Gastrocnemius medialis (tissue), 4 donors: ENCODE data around the gene KAT8. TPM values are rescaled to one million over a fixed set of nuclear protein-coding genes. Genes with fewer than 3 reads are reported as not detected.

Experiments used
- ATAC-seq, 2 donors: fragments of 150-250 bp; one replicate each; pipeline ENCODE4 v1.9.1; 2016
- DNase-seq, 2 donors: peaks; one replicate each; pipeline ENCODE4 v3.0.0-alpha.2; 2019
- H3K27ac ChIP-seq, 4 donors: fragments of 200-600 bp; sonication (generic); 1 replicate in 1 of 4; 2 replicates in 3 of 4; pipeline ENCODE4 v1.5.1; 2016 to 2018; ENCODE audit warnings: mild to moderate bottlenecking in 2 of 4, moderate library complexity in 1 of 4
- H3K27me3 ChIP-seq, 3 donors: fragments of 200-600 bp; sonication (generic) in 2 of 3; 1 replicate in 1 of 3; 2 replicates in 2 of 3; pipeline versions ENCODE4 v1.5.1 to v1.6.0; 2016 to 2019; ENCODE audit warnings: mild to moderate bottlenecking in 1 of 3, moderate library complexity in 1 of 3
- H3K36me3 ChIP-seq, 2 donors: fragments of 200-600 bp; sonication (generic) in 1 of 2; one replicate each; pipeline ENCODE4 v1.5.1; 2017 to 2018
- H3K4me1 ChIP-seq, 2 donors: fragments of 200-600 bp; sonication (generic) in 1 of 2; one replicate each; pipeline ENCODE4 v1.5.1; 2016 to 2017; ENCODE audit warnings: mild to moderate bottlenecking in 2 of 2
- H3K4me3 ChIP-seq, 4 donors: fragments of 200-600 bp; sonication (generic) in 3 of 4; 1 replicate in 1 of 4; 2 replicates in 3 of 4; pipeline ENCODE4 v1.5.1; 2016 to 2019; ENCODE audit warnings: mild to moderate bottlenecking in 2 of 4
- H3K9me3 ChIP-seq, 3 donors: fragments of 200-600 bp; sonication (generic) in 2 of 3; 1 replicate in 1 of 3; 2 replicates in 2 of 3; pipeline ENCODE4 v1.5.1; 2016 to 2019
- POLR2A ChIP-seq, 2 donors: fragments of 450-650 bp; IDR thresholded peaks; one replicate each; pipeline ENCODE4 v1.6.1; 2017; ENCODE audit warnings: antibody characterized with exemption in 2 of 2, mild to moderate bottlenecking in 2 of 2, moderate library complexity in 2 of 2
- in situ Hi-C, 4 donors: fragments of 200-750 bp; cut with MboI; loops; one replicate each; pipeline versions ENCODE4 v1.15.0 to v1.8.0; 2017; ENCODE audit warnings: low sequenced_read_pairs in 4 of 4
- intact Hi-C: fragments of 100-400 bp; cut with DNase I; formaldehyde crosslinking; loops from one replicate; pipeline ENCODE4 v1.15.1; 2023; ENCODE audit warnings: low total_unique reads
- total RNA-seq, 4 donors: library from RNA; depleted of rRNA; stranded (reverse); fragments of >200 nt; gene quantifications; one replicate each; pipeline versions ENCODE4 v1.1.0 to v1.2.3, GENCODE V29; 2016
- TF ChIP-seq, protein P1 (sequence below), 5 experiments: fragments of 450-650 bp in 3 of 5; fragments of 200-600 bp in 2 of 5; sonication (generic) in 2 of 5; IDR thresholded peaks in 4 of 5; conservative IDR thresholded peaks in 1 of 5; 1 replicate in 4 of 5; 2 replicates in 1 of 5; pipeline ENCODE4 v1.5.1; 2016 to 2019; ENCODE audit warnings: antibody characterized with exemption in 5 of 5, mild to moderate bottlenecking in 3 of 5, moderate library complexity in 3 of 5

Gene KAT8
- total RNA-seq, 4 donors from 2014 or later = 44.3 to 102 (median 54.3) TPM

DNA sequence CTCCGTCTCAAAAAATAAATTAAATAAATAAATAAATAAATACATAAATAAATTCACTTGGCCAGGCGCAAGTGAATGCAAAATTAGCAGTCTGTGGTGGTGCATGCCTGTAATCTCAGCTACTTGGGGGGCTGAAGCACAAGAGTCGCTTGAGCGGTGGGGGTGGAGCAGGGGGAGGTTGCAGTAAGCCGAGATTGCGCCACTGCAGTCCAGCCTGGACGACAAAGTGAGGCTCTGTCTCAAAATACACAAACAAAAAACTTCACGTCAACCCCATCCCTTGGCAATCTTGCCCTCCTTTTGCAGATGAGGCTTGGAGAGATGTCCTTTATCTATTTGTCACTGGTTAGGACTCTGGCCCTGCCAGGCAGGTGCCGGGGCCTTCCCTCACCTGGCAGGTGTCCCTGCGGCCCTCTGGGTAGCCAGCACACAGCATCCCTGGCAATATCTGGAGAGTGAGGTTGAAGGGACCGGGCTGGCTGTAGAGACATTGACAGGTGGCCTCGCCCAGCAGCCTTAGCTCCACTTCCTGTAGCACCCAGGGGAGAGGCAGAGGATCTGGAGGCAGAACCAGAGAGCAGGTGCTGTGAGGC lies 28.0 kb downstream of the KAT8 start:
- DNase-seq = no peak
- Histone ChIP-seq H3K27me3 (no peaks in the 10 kb centered on the region), H3K4me1 (peaks cover 7 to 15% of the 10 kb centered on the region in 2 donors), H3K9me3 (no peaks in the 10 kb centered on the region), H3K4me3 (no peak overlapping the region), H3K36me3 (no peaks in the 10 kb centered on the region), H3K27ac (no peak overlapping the region)
- TF ChIP-seq POLR2A (IDR thresholded peaks at IDR 0.05) = no peak
- TF ChIP-seq, protein P1, sequence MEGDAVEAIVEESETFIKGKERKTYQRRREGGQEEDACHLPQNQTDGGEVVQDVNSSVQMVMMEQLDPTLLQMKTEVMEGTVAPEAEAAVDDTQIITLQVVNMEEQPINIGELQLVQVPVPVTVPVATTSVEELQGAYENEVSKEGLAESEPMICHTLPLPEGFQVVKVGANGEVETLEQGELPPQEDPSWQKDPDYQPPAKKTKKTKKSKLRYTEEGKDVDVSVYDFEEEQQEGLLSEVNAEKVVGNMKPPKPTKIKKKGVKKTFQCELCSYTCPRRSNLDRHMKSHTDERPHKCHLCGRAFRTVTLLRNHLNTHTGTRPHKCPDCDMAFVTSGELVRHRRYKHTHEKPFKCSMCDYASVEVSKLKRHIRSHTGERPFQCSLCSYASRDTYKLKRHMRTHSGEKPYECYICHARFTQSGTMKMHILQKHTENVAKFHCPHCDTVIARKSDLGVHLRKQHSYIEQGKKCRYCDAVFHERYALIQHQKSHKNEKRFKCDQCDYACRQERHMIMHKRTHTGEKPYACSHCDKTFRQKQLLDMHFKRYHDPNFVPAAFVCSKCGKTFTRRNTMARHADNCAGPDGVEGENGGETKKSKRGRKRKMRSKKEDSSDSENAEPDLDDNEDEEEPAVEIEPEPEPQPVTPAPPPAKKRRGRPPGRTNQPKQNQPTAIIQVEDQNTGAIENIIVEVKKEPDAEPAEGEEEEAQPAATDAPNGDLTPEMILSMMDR (IDR thresholded peaks at IDR 0.05 in 4 of 5, conservative IDR thresholded peaks at IDR 0.05 in 1 of 5) = no peak
- in situ Hi-C loops (no loop called here), intact Hi-C loops (no loop called here)
- ATAC-seq = no peak

DNA sequence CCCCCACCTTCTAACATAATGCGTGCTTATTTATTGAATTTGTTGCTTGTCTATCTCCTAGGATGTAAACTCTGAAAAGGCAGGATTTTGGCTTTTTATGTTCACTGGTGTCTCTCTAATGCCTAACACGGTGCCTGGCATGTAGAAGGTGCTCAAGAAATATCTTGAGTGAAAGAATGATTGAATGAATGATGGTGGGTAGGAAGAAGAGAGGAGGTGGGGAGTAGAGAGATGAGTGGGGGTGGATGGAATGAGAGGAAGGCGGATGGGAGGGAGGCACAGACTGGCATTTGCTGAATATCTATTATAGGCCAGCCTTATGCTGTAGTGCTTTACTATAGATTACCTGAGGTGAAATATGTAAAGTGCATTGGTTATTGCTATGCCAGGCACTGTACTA lies 30.1 kb downstream of the KAT8 start:
- ATAC-seq (no peak), DNase-seq (no peak)
- peaks cover 0 to 5% of the 10 kb centered on the region in 2 donors for H3K4me1 ChIP-seq
- no peaks in the 10 kb centered on the region for H3K9me3 ChIP-seq
- no peak for TF ChIP-seq POLR2A (IDR thresholded peaks at IDR 0.05)
- TF ChIP-seq, protein P1 (IDR thresholded peaks at IDR 0.05 in 4 of 5, conservative IDR thresholded peaks at IDR 0.05 in 1 of 5) = no peak
- H3K27ac ChIP-seq = no peak overlapping the region
- H3K27me3 ChIP-seq = no peaks in the 10 kb centered on the region
- no peaks in the 10 kb centered on the region for H3K36me3 ChIP-seq
- in situ Hi-C loops = no loop called here
- no peak overlapping the region for H3K4me3 ChIP-seq
- intact Hi-C loops = no loop called here

DNA sequence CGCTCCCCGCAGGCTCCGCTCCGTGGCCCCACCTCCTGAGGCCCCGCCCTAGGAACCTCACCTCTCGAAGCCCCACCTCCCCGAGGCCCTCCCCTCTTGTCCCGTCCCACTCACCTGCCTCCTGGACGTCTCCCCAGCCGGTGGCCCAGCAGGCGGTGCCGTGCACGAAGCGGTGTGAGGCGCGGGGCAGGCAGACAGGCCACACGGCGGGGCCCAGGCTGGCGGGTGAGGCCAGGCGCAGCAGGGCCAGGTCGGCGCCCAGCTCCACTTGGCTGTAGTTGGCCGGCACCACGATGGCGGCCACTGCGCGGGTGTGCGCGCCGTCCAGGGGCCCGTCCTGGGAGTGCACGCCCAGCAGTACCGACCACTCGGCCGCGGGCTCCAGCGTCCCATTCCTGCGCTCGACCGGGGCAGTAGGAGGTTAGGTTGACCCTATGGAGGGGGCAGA lies 30.8 kb downstream of the KAT8 start:
- no peaks in the 10 kb centered on the region for H3K27me3 ChIP-seq
- H3K4me1 ChIP-seq = peaks cover 0 to 5% of the 10 kb centered on the region in 2 donors
- H3K27ac ChIP-seq = no peak overlapping the region
- H3K36me3 ChIP-seq = no peaks in the 10 kb centered on the region
- DNase-seq (no peak), ATAC-seq (no peak)
- no peak overlapping the region for H3K4me3 ChIP-seq
- intact Hi-C loops (no loop called here), in situ Hi-C loops (no loop called here)
- no peaks in the 10 kb centered on the region for H3K9me3 ChIP-seq
- TF ChIP-seq, protein P1 (IDR thresholded peaks at IDR 0.05 in 4 of 5, conservative IDR thresholded peaks at IDR 0.05 in 1 of 5) = no peak
- TF ChIP-seq POLR2A (IDR thresholded peaks at IDR 0.05) = no peak

DNA sequence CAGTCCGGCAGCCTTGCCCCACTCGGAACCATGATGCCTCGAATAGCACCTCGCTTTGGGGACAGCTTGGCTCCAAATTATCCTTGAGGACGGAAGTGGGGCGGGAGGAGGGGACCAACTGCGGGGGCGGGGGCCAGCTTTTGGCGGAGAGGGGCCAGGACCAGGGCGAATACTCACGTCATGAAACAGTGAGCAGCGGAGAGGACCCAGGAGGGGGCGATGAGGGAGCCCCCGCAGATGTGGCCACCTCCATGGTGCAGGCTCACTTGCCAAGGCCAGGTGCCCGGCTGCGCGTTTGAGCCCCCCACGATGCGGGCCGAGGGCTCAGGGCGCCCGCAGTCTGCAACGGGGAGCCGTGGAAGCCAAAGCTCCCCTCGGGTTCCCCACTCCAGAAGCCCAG lies 31.4 kb downstream of the KAT8 start:
- peaks cover 0 to 5% of the 10 kb centered on the region in 2 donors for H3K4me1 ChIP-seq
- no peaks in the 10 kb centered on the region for H3K36me3 ChIP-seq
- no peak for TF ChIP-seq POLR2A (IDR thresholded peaks at IDR 0.05)
- TF ChIP-seq, protein P1 (IDR thresholded peaks at IDR 0.05 in 4 of 5, conservative IDR thresholded peaks at IDR 0.05 in 1 of 5) = no peak
- no peak overlapping the region for H3K4me3 ChIP-seq
- no peak overlapping the region for H3K27ac ChIP-seq
- DNase-seq = no peak
- no peak for ATAC-seq
- intact Hi-C loops (no loop called here), in situ Hi-C loops (no loop called here)
- no peaks in the 10 kb centered on the region for H3K9me3 ChIP-seq
- no peaks in the 10 kb centered on the region for H3K27me3 ChIP-seq

DNA sequence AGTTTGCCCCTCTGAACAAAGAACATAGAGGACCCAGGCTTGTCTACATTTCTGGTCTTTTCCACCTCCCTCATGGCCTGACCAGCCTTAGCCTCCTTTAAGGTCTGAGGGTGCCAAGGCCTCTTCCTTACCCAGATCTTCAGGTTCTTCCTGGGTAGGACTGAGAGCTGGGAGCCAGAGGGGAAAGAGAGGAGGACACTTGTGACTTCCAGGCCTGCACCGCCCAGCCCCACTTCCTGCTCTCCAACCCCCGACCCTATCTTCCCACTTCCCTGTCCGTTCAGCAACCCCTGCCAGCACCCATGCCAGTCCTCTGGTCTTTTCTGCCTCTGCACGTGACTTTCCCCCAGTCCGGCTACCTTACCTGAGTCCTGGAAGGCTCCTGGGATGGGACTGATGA lies 31.9 kb downstream of the KAT8 start:
- intact Hi-C loops = no loop called here
- Histone ChIP-seq H3K9me3 (no peaks in the 10 kb centered on the region), H3K27ac (peak overlapping the region in 2 of 4 donors; percentile 46 to 60), H3K27me3 (no peaks in the 10 kb centered on the region), H3K4me1 (peaks cover 0 to 5% of the 10 kb centered on the region in 2 donors), H3K36me3 (no peaks in the 10 kb centered on the region), H3K4me3 (no peak overlapping the region)
- TF ChIP-seq, protein P1 (IDR thresholded peaks at IDR 0.05 in 4 of 5, conservative IDR thresholded peaks at IDR 0.05 in 1 of 5) = no peak
- no peak for TF ChIP-seq POLR2A (IDR thresholded peaks at IDR 0.05)
- ATAC-seq = no peak
- in situ Hi-C loops = no loop called here
- DNase-seq = peak in 1 of 2 donors; percentile 23
